Activated T-helper 17 cell treated with anti-CD3 and anti-CD28 coated beads, Interleukin-2, amount 50 U/mL, for 72 hours (primary cell): ENCODE results near the gene CTNNBIP1. TPM values are rescaled to one million over a fixed set of nuclear protein-coding genes. Genes with fewer than 3 reads are reported as not detected.
A peak's percentile ranks its signal among the peaks of the same experiment; 100 is the strongest.
"Not testable (repeated sequence)": the region's sequence is repeated elsewhere in the genome, so short reads cannot be mapped to it uniquely, and the experiment has no call there.

Source experiments
- ATAC-seq: fragments of 150-1000 bp; cut with Tn5 transposase; replicated peaks from 2 replicates; pipeline ENCODE4 v1.10.0; 2021; ENCODE audit warnings: mild to moderate bottlenecking, moderate library complexity
- H3K27ac Mint-ChIP-seq: one replicate; pipeline ENCODE4 v1.8.0; 2022; ENCODE audit warnings: mixed read lengths
- H3K27me3 Mint-ChIP-seq: one replicate; pipeline ENCODE4 v1.8.0; 2022; ENCODE audit warnings: mixed read lengths
- H3K36me3 Mint-ChIP-seq: one replicate; pipeline ENCODE4 v1.8.0; 2022; ENCODE audit warnings: low read depth, mild to moderate bottlenecking, mixed read lengths
- H3K4me1 Mint-ChIP-seq: one replicate; pipeline ENCODE4 v1.8.0; 2022; ENCODE audit warnings: mixed read lengths
- H3K4me3 Mint-ChIP-seq: one replicate; pipeline ENCODE4 v1.8.0; 2022; ENCODE audit warnings: mild to moderate bottlenecking, mixed read lengths
- H3K9me3 Mint-ChIP-seq: one replicate; pipeline ENCODE4 v1.8.0; 2022; ENCODE audit warnings: mixed read lengths
- total RNA-seq, 2 donors: library from RNA; stranded (reverse); gene quantifications; one replicate each; pipeline ENCODE4 v1.2.3, GENCODE V29; 2022

The CTNNBIP1 gene
- total RNA-seq = 1 to 10 TPM; 5.6 to 9.7 TPM

GRCh38 chr1:9910076-9910422 is at the start of gene CTNNBIP1:
Gene CTNNBIP1, minus strand, starts transcription at chr1:9910269. Its CDS starts 38,205 bp downstream, at chr1:9872064.
- Mint-ChIP-seq H3K4me1 (peaks cover 34% of the 10 kb centered on the region), H3K9me3 (no peaks in the 10 kb centered on the region), H3K27me3 (no peaks in the 10 kb centered on the region), H3K27ac (peak within 1 kb of the TSS; percentile 88), H3K36me3 (no peaks in the 10 kb centered on the region), H3K4me3 (peak within 1 kb of the TSS; percentile 93)
- peak; percentile 82 for ATAC-seq

- no peaks in the 10 kb centered on the region for H3K27me3 Mint-ChIP-seq
- no peak overlapping the region for H3K4me3 Mint-ChIP-seq
- no peak for ATAC-seq
- no peaks in the 10 kb centered on the region for H3K4me1 Mint-ChIP-seq
- no peaks in the 10 kb centered on the region for H3K36me3 Mint-ChIP-seq
- no peak overlapping the region for H3K27ac Mint-ChIP-seq
- no peaks in the 10 kb centered on the region for H3K9me3 Mint-ChIP-seq
Observed at GRCh38 chr1:9957726-9958125, 47.7 kb upstream of the CTNNBIP1 start.

GRCh38 chr1:9946315-9946714 is 36.2 kb upstream of the CTNNBIP1 start:
- H3K36me3 Mint-ChIP-seq = peaks cover 22% of the 10 kb centered on the region
- H3K4me3 Mint-ChIP-seq = no peak overlapping the region
- no peaks in the 10 kb centered on the region for H3K9me3 Mint-ChIP-seq

GRCh38 chr1:9942939-9943788 is 33.1 kb upstream of the CTNNBIP1 start, which contains the start of the genes LZIC and NMNAT1:
Gene LZIC, minus strand, starts transcription at chr1:9943391. Its CDS starts 6,772 bp downstream, at chr1:9936619.
Gene NMNAT1, plus strand, starts transcription at chr1:9943475. Its CDS starts 28,599 bp downstream, at chr1:9972074.
- Mint-ChIP-seq H3K36me3 (peaks cover 47% of the 10 kb centered on the region), H3K4me1 (peaks cover 6% of the 10 kb centered on the region), H3K9me3 (no peaks in the 10 kb centered on the region), H3K27ac (peak within 1 kb of the TSS; percentile 98), H3K4me3 (peak within 1 kb of the TSS; percentile 97), H3K27me3 (no peaks in the 10 kb centered on the region)
- peak; percentile 97 for ATAC-seq

More at GRCh38 chr1:9946315-9946714, 36.2 kb upstream of the CTNNBIP1 start:
- no peak for ATAC-seq
- Mint-ChIP-seq H3K27ac (no peak overlapping the region), H3K4me1 (peaks cover 11% of the 10 kb centered on the region), H3K27me3 (no peaks in the 10 kb centered on the region)

- Mint-ChIP-seq H3K4me1 (peaks cover 6% of the 10 kb centered on the region), H3K9me3 (no peaks in the 10 kb centered on the region), H3K27ac (peak overlapping the region; percentile 98), H3K36me3 (peaks cover 45% of the 10 kb centered on the region), H3K27me3 (no peaks in the 10 kb centered on the region), H3K4me3 (peak overlapping the region; percentile 97)
- ATAC-seq = peak; percentile 41
Observed at GRCh38 chr1:9942399-9942938, 32.4 kb upstream of the CTNNBIP1 start.

- Mint-ChIP-seq H3K4me3 (no peak overlapping the region), H3K9me3 (no peaks in the 10 kb centered on the region), H3K36me3 (peaks cover 72% of the 10 kb centered on the region), H3K27me3 (no peaks in the 10 kb centered on the region), H3K4me1 (no peaks in the 10 kb centered on the region), H3K27ac (no peak overlapping the region)
- no peak for ATAC-seq
Observed at GRCh38 chr1:9929431-9930385, 19.6 kb upstream of the CTNNBIP1 start.

- Mint-ChIP-seq H3K27ac (no peak overlapping the region), H3K4me1 (no peaks in the 10 kb centered on the region), H3K27me3 (no peaks in the 10 kb centered on the region), H3K4me3 (no peak overlapping the region), H3K9me3 (no peaks in the 10 kb centered on the region), H3K36me3 (peaks cover 47% of the 10 kb centered on the region)
- no peak for ATAC-seq
Observed at GRCh38 chr1:9927259-9927658, 17.2 kb upstream of the CTNNBIP1 start.

- H3K27ac Mint-ChIP-seq = no peak overlapping the region
- H3K36me3 Mint-ChIP-seq = peaks cover 9% of the 10 kb centered on the region
- H3K4me3 Mint-ChIP-seq = no peak overlapping the region
- no peaks in the 10 kb centered on the region for H3K9me3 Mint-ChIP-seq
- no peak for ATAC-seq
- no peaks in the 10 kb centered on the region for H3K27me3 Mint-ChIP-seq
- H3K4me1 Mint-ChIP-seq = peaks cover 4% of the 10 kb centered on the region
Observed at GRCh38 chr1:9922342-9922741, 12.3 kb upstream of the CTNNBIP1 start.

- Mint-ChIP-seq H3K4me1 (peaks cover 4% of the 10 kb centered on the region), H3K36me3 (no peaks in the 10 kb centered on the region), H3K27ac (no peak overlapping the region), H3K4me3 (no peak overlapping the region), H3K9me3 (no peaks in the 10 kb centered on the region), H3K27me3 (no peaks in the 10 kb centered on the region)
- ATAC-seq = no peak
Observed at GRCh38 chr1:9920606-9921005, 10.5 kb upstream of the CTNNBIP1 start.

- ATAC-seq = peak; percentile 94
- H3K4me1 Mint-ChIP-seq = peaks cover 4% of the 10 kb centered on the region
- no peaks in the 10 kb centered on the region for H3K9me3 Mint-ChIP-seq
- H3K4me3 Mint-ChIP-seq = no peak overlapping the region
- H3K27ac Mint-ChIP-seq = no peak overlapping the region
- no peaks in the 10 kb centered on the region for H3K27me3 Mint-ChIP-seq
- no peaks in the 10 kb centered on the region for H3K36me3 Mint-ChIP-seq
Observed at GRCh38 chr1:9917901-9918300, 7.8 kb upstream of the CTNNBIP1 start.

GRCh38 chr1:9917495-9917894 is 7.4 kb upstream of the CTNNBIP1 start:
- not testable (repeated sequence) for H3K4me3 Mint-ChIP-seq, H3K27me3 Mint-ChIP-seq, H3K9me3 Mint-ChIP-seq, H3K4me1 Mint-ChIP-seq, H3K36me3 Mint-ChIP-seq, H3K27ac Mint-ChIP-seq, ATAC-seq

- no peak for ATAC-seq
- H3K27ac Mint-ChIP-seq = no peak overlapping the region
- no peaks in the 10 kb centered on the region for H3K27me3 Mint-ChIP-seq
- H3K36me3 Mint-ChIP-seq = no peaks in the 10 kb centered on the region
- no peak overlapping the region for H3K4me3 Mint-ChIP-seq
- H3K9me3 Mint-ChIP-seq = no peaks in the 10 kb centered on the region
- peaks cover 10% of the 10 kb centered on the region for H3K4me1 Mint-ChIP-seq
Observed at GRCh38 chr1:9916452-9916851, 6.4 kb upstream of the CTNNBIP1 start.

GRCh38 chr1:9914610-9914937 is 4.5 kb upstream of the CTNNBIP1 start:
- no peak for ATAC-seq
- no peaks in the 10 kb centered on the region for H3K9me3 Mint-ChIP-seq
- peaks cover 15% of the 10 kb centered on the region for H3K4me1 Mint-ChIP-seq
- no peak overlapping the region for H3K4me3 Mint-ChIP-seq
- no peaks in the 10 kb centered on the region for H3K36me3 Mint-ChIP-seq
- H3K27ac Mint-ChIP-seq = no peak overlapping the region
- H3K27me3 Mint-ChIP-seq = no peaks in the 10 kb centered on the region

GRCh38 chr1:9912264-9912936 is 2.3 kb upstream of the CTNNBIP1 start:
- H3K27me3 Mint-ChIP-seq = no peaks in the 10 kb centered on the region
- H3K27ac Mint-ChIP-seq = peak overlapping the region; percentile 14
- H3K4me1 Mint-ChIP-seq = peaks cover 25% of the 10 kb centered on the region
- no peak for ATAC-seq
- H3K36me3 Mint-ChIP-seq = no peaks in the 10 kb centered on the region
- no peaks in the 10 kb centered on the region for H3K9me3 Mint-ChIP-seq
- peak overlapping the region; percentile 35 for H3K4me3 Mint-ChIP-seq
